Stimulated activated CD8-positive, alpha-beta memory T cell treated with anti-CD3 and anti-CD28 coated beads, Interleukin-15, amount 100 ng/mL, for 4 hours (primary cell): Measurements from ENCODE around the gene SPON1.
"Not testable (repeated sequence)": the region's sequence is repeated elsewhere in the genome, so short reads cannot be mapped to it uniquely, and the experiment has no call there.

Source experiments
- DNase-seq, 2 donors: peaks; one replicate each; pipeline ENCODE4 v3.0.0-alpha.2; 2020; ENCODE audit warnings: low read depth in 2 of 2

The SPON1 gene

DNA sequence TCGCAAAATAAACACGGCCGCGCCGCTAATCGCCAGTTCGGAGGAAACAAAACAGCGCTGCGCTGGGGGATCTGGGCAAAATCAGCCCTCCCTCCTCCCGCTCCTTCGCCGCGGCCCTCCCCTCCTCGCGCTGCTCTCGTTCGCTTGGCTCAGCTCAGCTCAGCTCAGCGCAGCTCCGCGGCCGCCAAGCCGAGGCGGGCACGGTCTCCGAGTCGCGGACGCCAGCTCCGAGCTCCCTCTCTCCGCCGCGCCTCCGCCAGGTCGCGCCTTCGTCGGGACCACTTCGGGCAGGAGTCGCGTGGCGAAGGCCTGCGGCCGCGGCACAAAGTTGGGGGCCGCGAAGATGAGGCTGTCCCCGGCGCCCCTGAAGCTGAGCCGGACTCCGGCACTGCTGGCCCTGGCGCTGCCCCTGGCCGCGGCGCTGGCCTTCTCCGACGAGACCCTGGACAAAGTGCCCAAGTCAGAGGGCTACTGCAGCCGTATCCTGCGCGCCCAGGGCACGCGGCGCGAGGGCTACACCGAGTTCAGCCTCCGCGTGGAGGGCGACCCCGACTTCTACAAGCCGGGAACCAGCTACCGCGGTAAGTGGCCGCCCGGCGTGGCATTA, at the start of gene SPON1:
TSS of gene SPON1 (plus strand) at position 162 of the 607 bp plus-strand sequence. CDS start at position 344, 182 bp downstream.
- DNase-seq = peak in 1 of 2 donors; percentile 25

DNA sequence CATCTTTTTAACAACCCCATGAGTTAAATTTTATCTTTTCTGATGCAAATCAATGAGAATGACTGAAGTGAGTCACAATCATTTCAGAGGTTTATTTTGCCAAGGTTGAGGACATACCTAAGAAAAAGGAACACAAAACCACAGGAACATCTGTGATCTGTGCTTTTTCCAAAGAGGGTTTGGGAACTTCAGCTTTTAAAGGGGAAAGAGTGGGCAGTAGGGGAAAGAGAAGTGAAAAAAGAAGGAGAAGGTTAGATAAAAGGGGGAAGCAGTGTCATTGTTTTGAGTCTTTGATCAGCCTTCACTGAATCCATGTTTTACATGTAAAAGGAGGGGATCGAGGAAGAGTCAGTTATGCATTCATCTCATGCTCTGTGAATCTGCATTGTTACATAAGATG, 45.3 kb upstream of the SPON1 start:
- DNase-seq = no peak

DNA sequence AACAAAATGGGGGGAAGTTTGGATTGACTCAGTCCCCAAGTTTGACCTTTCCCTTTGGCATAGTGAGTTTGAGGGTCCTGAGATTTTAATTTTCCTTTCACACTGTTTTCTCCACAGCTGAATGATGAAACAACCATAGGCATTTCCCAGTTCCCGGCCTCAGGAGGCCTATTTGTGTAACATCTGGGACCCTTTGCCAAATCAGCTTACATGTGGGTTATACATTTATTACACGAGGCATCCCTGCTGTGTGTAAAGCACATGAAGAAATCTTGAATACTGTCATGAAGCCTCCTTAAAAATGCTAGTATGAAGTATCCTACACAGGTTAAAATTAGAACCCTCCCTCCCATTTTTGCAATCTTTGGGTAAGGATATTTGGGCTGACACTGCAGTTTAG, 44.6 kb upstream of the SPON1 start:
- DNase-seq = no peak

- DNase-seq = no peak
These were observed 41.8 kb upstream of the SPON1 start for GRCh38 chr11:13920756-13921155.

DNA sequence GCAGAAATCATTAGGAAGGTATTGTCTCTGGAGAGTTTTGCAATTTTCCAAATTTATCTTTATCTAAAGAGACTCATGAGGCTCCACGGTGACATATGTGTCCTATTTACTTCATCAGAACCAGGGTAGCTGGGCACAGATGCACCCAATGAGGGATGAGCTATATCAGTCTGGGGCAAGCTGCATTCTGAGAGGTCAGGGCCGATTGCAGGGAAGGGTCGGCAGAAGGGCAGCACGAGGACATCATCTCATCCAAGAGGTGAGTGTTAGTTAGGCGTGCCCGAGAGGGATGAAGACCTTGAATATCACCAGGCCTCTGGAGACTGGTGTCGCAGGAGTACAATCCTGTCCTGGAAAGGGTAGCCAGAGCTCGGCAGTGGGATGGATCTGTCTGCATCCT, 41.0 kb upstream of the SPON1 start:
- no peak for DNase-seq

GRCh38 chr11:13923182-13923581, 39.3 kb upstream of the SPON1 start:
- DNase-seq = no peak

DNA sequence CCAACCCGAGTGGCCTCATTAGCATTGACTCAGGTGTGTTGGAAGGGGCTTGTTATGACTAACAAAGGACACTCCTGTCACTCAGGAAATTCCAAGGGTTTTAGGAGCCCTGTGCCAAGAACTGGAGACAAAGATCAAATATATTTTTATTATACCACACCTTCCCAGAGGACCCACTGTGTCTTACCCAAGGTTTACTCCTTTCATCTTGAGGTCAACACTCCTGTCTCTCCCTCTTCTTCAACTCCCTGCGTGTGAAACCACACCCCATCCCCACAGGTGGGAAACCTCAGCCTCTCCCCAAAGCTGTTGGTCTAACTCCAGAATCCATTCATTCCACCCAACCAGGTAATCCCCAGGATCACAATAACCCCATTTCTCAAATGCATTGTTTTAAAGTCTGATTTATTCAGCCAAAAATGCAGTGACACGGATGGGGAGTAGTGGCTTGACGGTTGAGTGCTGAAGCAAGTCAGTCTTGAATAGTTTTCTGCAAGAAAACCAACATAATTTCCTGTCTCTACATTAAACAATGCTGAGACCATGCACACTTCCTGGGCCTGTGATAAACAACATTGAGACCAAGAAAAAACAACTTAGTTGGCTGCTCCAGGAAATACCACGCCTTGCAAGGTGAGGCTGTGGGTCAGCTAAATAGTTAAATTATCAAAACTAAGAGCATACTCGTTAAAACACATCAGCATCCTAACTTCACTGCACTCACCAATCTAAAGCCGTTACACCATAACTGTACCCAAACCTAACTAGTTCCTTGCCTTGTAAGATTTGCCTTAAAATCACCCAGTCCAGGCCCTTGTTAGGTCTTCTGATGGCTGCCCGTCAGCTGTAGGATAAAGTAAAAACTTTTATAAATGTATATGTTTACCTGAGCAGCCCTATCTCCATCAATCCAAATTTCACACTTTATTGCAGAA, 38.5 kb upstream of the SPON1 start:
- DNase-seq = no peak

DNA sequence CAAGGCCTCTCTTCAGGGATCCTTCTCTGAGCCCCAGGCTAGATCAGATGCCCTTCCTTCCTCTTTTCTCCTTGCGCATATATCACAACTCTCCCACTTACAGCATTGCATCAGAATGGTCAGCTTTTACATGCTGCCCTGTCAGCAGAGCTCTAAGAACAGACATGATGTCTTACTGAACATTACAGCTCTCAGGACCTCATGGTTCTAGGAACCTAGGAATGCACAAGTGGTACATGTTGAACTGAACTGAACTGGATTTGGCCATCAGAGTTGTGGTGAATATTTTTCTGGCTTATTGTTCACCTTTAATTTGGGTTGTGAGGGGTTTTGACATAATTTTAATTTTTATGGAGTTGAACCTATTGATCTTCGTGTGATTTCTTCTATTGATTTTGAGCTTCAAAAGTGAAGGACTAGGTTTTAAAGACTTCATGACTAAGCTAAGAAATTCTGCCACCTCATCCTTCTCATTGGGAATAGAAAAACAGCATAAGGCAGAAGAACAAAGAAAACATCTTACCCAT, 37.7 kb upstream of the SPON1 start:
- no peak for DNase-seq

GRCh38 chr11:13926366-13926765, 36.2 kb upstream of the SPON1 start:
- not testable (repeated sequence) for DNase-seq

GRCh38 chr11:13926981-13927380, 35.5 kb upstream of the SPON1 start:
- no peak for DNase-seq

DNA sequence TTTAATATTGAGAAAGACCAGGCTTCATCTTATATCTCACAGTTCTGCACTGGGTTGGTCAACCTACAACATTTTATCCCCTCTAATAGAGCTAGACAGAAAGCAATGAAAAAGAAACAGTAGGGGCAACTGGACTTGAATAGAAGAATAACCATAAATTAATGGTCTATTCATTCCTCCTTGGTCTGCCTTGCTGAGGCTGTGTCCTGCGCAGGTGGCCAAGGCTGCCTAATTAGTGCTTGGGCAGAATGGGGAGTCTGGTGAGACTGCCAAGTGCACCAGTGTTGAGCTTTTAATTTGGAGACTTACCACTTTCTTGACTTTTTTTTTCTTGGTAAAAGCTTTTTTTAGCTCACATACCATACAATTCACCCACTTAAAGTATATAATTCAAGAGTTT, 35.0 kb upstream of the SPON1 start:
- no peak for DNase-seq

DNA sequence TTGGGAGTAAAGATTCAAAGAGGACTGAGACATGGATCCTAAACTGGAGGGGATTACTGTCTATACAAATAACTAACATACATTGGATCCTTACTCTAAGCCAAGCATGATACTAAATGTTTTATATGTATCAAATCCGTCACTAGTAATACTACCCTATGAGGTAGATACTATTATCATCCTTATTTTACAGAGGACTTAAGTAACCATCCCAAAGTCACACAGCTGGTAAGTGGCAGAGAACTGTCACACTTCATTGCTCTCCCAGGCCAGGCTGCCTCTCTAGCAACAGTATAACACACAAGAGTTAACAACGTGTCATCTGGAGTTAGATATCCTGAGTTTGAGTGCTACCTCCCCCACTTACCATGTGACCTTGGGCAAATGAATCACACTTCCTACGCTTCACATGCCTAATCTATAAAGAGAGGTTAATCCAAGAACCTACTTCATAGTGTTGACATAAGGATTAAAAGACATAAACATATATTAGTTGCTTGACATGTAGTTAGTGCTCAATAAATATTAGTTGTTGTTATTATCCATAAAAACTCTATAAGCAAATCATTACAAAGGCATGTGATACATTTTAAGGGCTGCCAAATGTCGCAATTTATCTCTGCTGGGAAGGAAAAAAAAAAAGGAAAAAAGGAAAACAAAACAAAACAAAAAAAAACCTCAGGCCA, 33.8 kb upstream of the SPON1 start:
- DNase-seq = no peak

- no peak for DNase-seq
These were observed 33.1 kb upstream of the SPON1 start for GRCh38 chr11:13929395-13929891.

GRCh38 chr11:13931356-13931755, 31.2 kb upstream of the SPON1 start:
- no peak for DNase-seq

DNA sequence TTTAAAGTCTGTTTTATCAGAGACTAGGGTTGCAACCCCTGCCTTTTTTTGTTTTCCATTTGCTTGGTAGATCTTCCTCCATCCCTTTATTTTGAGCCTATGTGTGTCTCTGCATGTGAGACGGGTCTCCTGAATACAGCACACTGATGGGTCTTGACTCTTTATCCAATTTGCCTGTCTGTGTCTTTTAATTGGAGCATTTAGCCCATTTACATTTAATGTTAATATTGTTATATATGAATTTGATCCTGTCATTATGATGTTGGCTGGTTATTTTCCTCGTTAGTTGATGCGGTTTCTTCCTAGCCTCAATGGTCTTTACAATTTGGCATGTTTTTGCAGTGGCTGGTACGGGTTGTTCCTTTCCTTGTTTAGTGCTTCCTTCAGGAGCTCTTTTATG, 25.4 kb upstream of the SPON1 start:
- DNase-seq = not testable (repeated sequence)

- DNase-seq = not testable (repeated sequence)
These were observed 23.7 kb upstream of the SPON1 start for GRCh38 chr11:13938829-13939228.

DNA sequence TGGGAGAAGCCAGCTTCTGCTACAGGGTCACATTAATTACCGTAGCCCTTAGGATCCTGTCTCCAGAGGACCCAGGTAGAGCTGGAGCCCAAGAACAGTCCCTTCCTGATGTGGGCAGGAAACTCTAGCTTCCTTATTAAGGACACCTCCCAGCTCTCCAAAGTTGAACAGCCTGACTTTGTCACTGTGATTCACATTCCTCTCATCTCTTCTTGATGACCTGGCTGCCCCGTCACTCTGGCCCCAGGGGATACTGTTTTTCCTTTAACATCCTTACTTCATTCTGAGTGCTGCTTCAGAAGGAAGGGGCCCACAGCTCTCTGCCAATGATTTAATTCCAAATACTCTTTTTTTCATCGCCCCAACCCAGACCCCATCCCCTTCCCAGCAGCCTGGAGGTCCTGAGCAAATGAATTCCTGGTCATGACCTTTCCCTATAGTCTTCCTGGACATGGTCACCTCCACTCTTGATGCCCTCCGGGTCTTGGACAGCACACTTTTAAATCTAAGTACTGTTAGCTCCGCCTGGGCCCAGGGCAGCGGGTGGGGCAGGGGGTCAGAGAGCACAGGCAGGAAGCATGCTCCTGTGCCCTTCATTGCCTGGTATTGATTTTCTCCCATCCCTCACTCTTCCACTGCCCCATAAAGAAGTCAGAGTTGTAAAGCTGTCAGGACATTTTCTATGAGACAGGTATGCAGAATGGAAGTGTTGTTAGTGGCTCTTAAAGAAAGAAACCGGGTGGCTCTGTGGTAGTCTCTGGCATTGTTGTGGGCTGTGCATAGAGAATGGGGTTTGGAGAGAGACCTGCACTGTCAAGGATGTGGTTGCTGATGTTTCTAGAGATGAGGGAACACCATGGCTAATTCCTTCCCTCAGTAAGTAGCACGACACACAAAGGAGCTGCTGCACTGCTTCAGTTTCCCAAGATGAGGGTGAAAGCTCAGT, 22.3 kb upstream of the SPON1 start:
- DNase-seq = no peak

DNA sequence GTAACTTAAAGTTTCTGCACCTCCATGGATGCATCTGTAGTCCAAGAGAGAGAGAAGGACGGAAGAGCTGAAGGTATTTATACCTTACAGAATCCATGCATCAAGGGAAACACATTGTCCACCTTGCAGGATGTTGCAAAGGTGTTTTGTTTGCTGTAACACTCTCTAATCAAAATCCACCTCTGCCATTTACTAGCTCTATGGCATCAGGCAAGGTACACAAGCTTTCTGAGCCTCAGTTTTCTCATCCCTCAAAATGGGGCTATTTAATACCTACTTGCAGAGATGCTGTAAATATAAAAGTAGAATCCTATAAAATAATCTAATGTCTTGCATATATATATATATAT, 21.6 kb upstream of the SPON1 start:
- no peak for DNase-seq

- DNase-seq = no peak
These were observed 20.7 kb upstream of the SPON1 start for GRCh38 chr11:13941775-13942174.

- DNase-seq = no peak
These were observed 20.1 kb upstream of the SPON1 start for GRCh38 chr11:13942378-13942777.

DNA sequence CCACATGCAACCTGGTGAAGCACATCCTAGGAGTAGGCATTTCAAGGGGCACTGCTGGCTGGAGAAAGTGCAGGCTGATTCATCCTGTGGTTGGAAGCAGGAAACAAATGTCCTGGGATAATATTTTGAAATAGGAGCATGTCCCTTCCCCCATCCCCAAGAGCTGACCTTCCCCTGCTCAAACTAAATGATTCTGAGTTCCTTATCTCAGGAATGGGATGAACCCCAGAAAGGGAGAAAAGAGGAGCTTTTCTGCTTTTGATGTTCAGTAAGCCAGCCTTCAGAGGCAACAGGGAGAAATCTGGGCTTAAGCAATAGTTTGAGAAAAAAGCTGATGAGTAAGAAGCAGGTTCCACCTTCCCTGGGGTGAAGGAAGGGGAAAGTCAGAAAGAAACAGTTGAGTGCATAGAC, 19.5 kb upstream of the SPON1 start:
- DNase-seq = no peak
